ENCODE results near the gene LRRC7.

The LRRC7 gene

GRCh38 chr1:70057500-70057899, 489.8 kb downstream of the LRRC7 start:
- TF ChIP-seq EZH2 (IDR thresholded peaks at IDR 0.05; ENCODE audit: borderline replicate concordance, low read length) (no peak), CTCF (IDR thresholded peaks at IDR 0.05; ENCODE audit: low read length) (no peak)
- H3K9me3 ChIP-seq (ENCODE audit: low read length) = no peaks in the 10 kb centered on the region
- no peaks in the 10 kb centered on the region for H3K79me2 ChIP-seq (ENCODE audit: insufficient read depth, low read length)
- H3K27me3 ChIP-seq (ENCODE audit: insufficient read depth, low read length) = no peaks in the 10 kb centered on the region
- H3K36me3 ChIP-seq (ENCODE audit: insufficient read depth, low read length) = no peaks in the 10 kb centered on the region
- H3K4me2 ChIP-seq (ENCODE audit: low read length) = no peak overlapping the region
- H2AFZ ChIP-seq (ENCODE audit: low read length) = no peak overlapping the region
- H3F3A ChIP-seq (ENCODE audit: insufficient read depth, low read length) = no peaks in the 10 kb centered on the region
- no peak overlapping the region for H3K4me3 ChIP-seq (ENCODE audit: low read depth, low read length, poor library complexity, severe bottlenecking)
- H3K9me2 ChIP-seq (ENCODE audit: low read depth, low read length) = no peaks in the 10 kb centered on the region
- no peaks in the 10 kb centered on the region for H3K4me1 ChIP-seq (ENCODE audit: insufficient read depth, low read length, severe bottlenecking)
- no peak overlapping the region for H3K27ac ChIP-seq (ENCODE audit: low read depth, low read length, poor library complexity, severe bottlenecking)
- no peak overlapping the region for H3K9ac ChIP-seq (ENCODE audit: low read length)
- no peaks in the 10 kb centered on the region for H4K20me1 ChIP-seq (ENCODE audit: insufficient read depth, low read length)

- H3K4me3 ChIP-seq (ENCODE audit: low read depth, low read length, poor library complexity, severe bottlenecking) = no peak overlapping the region
Measured at GRCh38 chr1:70061231-70061630, 493.5 kb downstream of the LRRC7 start.

GRCh38 chr1:70063861-70064260, 496.1 kb downstream of the LRRC7 start:
- H3K9ac ChIP-seq (ENCODE audit: low read length) = no peak overlapping the region
- TF ChIP-seq CTCF (IDR thresholded peaks at IDR 0.05; ENCODE audit: low read length) (no peak), EZH2 (IDR thresholded peaks at IDR 0.05; ENCODE audit: borderline replicate concordance, low read length) (no peak)
- no peak overlapping the region for H3K4me3 ChIP-seq (ENCODE audit: low read depth, low read length, poor library complexity, severe bottlenecking)

More at GRCh38 chr1:70061231-70061630, 493.5 kb downstream of the LRRC7 start:
- H3K27me3 ChIP-seq (ENCODE audit: insufficient read depth, low read length) = no peaks in the 10 kb centered on the region
- no peaks in the 10 kb centered on the region for H3K4me1 ChIP-seq (ENCODE audit: insufficient read depth, low read length, severe bottlenecking)
- H3K27ac ChIP-seq (ENCODE audit: low read depth, low read length, poor library complexity, severe bottlenecking) = no peak overlapping the region
- TF ChIP-seq CTCF (IDR thresholded peaks at IDR 0.05; ENCODE audit: low read length) = no peak
- no peak for TF ChIP-seq EZH2 (IDR thresholded peaks at IDR 0.05; ENCODE audit: borderline replicate concordance, low read length)
- no peak overlapping the region for H3K9ac ChIP-seq (ENCODE audit: low read length)
- no peaks in the 10 kb centered on the region for H4K20me1 ChIP-seq (ENCODE audit: insufficient read depth, low read length)
- no peaks in the 10 kb centered on the region for H3K79me2 ChIP-seq (ENCODE audit: insufficient read depth, low read length)
- H3K9me2 ChIP-seq (ENCODE audit: low read depth, low read length) = no peaks in the 10 kb centered on the region
- no peaks in the 10 kb centered on the region for H3K9me3 ChIP-seq (ENCODE audit: low read length)
- no peak overlapping the region for H2AFZ ChIP-seq (ENCODE audit: low read length)
- no peaks in the 10 kb centered on the region for H3F3A ChIP-seq (ENCODE audit: insufficient read depth, low read length)
- H3K36me3 ChIP-seq (ENCODE audit: insufficient read depth, low read length) = no peaks in the 10 kb centered on the region
- no peak overlapping the region for H3K4me2 ChIP-seq (ENCODE audit: low read length)

More at GRCh38 chr1:70063861-70064260, 496.1 kb downstream of the LRRC7 start:
- no peak overlapping the region for H3K27ac ChIP-seq (ENCODE audit: low read depth, low read length, poor library complexity, severe bottlenecking)
- H3K9me3 ChIP-seq (ENCODE audit: low read length) = no peaks in the 10 kb centered on the region
- H3K4me1 ChIP-seq (ENCODE audit: insufficient read depth, low read length, severe bottlenecking) = no peaks in the 10 kb centered on the region
- H3F3A ChIP-seq (ENCODE audit: insufficient read depth, low read length) = no peaks in the 10 kb centered on the region
- no peaks in the 10 kb centered on the region for H3K27me3 ChIP-seq (ENCODE audit: insufficient read depth, low read length)
- H3K4me2 ChIP-seq (ENCODE audit: low read length) = no peak overlapping the region
- no peaks in the 10 kb centered on the region for H3K36me3 ChIP-seq (ENCODE audit: insufficient read depth, low read length)
- H4K20me1 ChIP-seq (ENCODE audit: insufficient read depth, low read length) = no peaks in the 10 kb centered on the region
- H3K79me2 ChIP-seq (ENCODE audit: insufficient read depth, low read length) = no peaks in the 10 kb centered on the region
- no peak overlapping the region for H2AFZ ChIP-seq (ENCODE audit: low read length)
- H3K9me2 ChIP-seq (ENCODE audit: low read depth, low read length) = no peaks in the 10 kb centered on the region
